GM18861 (cell line): ENCODE data around the gene MUC4.
"Not testable (repeated sequence)": the region's sequence is repeated elsewhere in the genome, so short reads cannot be mapped to it uniquely, and the experiment has no call there.

Experiments used
- ATAC-seq: cut with Tn5 transposase; IDR thresholded peaks from one replicate; pipeline ENCODE4 v1.9.1; 2021; ENCODE audit not compliant: unreplicated experiment

Gene MUC4

GRCh38 chr3:195813916-195814640 lies 2.3 kb upstream of the MUC4 start:
- no peak for ATAC-seq

- no peak for ATAC-seq
Observed at GRCh38 chr3:195812366-195812765, 637 bp upstream of the MUC4 start.

GRCh38 chr3:195810455-195810845 lies 1.3 kb downstream of the MUC4 start:
- ATAC-seq, result no peak

GRCh38 chr3:195809796-195810454 lies 1.8 kb downstream of the MUC4 start:
- no peak for ATAC-seq

- ATAC-seq, result no peak
Observed at GRCh38 chr3:195809291-195809785, 2.4 kb downstream of the MUC4 start.

- no peak for ATAC-seq
Observed at GRCh38 chr3:195808741-195809290, 2.9 kb downstream of the MUC4 start.

GRCh38 chr3:195807681-195808121 lies 4.0 kb downstream of the MUC4 start:
- no peak for ATAC-seq

- ATAC-seq, result no peak
Observed at GRCh38 chr3:195806916-195807231, 4.9 kb downstream of the MUC4 start.

- no peak for ATAC-seq
Observed at GRCh38 chr3:195806211-195806915, 5.4 kb downstream of the MUC4 start.

GRCh38 chr3:195805588-195805987 lies 6.1 kb downstream of the MUC4 start:
- ATAC-seq, result not testable (repeated sequence)

GRCh38 chr3:195805181-195805580 lies 6.5 kb downstream of the MUC4 start:
- ATAC-seq, result no peak

- no peak for ATAC-seq
Observed at GRCh38 chr3:195803289-195803908, 8.3 kb downstream of the MUC4 start.

- ATAC-seq, result no peak
Observed at GRCh38 chr3:195802795-195803194, 8.9 kb downstream of the MUC4 start.

GRCh38 chr3:195802261-195802701 lies 9.4 kb downstream of the MUC4 start:
- no peak for ATAC-seq

GRCh38 chr3:195801251-195802183 lies 10.2 kb downstream of the MUC4 start:
- ATAC-seq, result no peak

- ATAC-seq, result no peak
Observed at GRCh38 chr3:195800240-195800639, 11.5 kb downstream of the MUC4 start.

GRCh38 chr3:195796795-195797194 lies 14.9 kb downstream of the MUC4 start:
- no peak for ATAC-seq

GRCh38 chr3:195794708-195795107 lies 17.0 kb downstream of the MUC4 start:
- ATAC-seq, result no peak

- not testable (repeated sequence) for ATAC-seq
Observed at GRCh38 chr3:195792621-195793020, 19.1 kb downstream of the MUC4 start.

GRCh38 chr3:195790901-195791300 lies 20.8 kb downstream of the MUC4 start:
- no peak for ATAC-seq
